Lower lobe of right lung (tissue), 2 donors: ENCODE data around the gene EXOC3L4. TPM values are rescaled to one million over a fixed set of nuclear protein-coding genes. Genes with fewer than 3 reads are reported as not detected.

Experiments used
- ATAC-seq, 2 donors: fragments of 200-7000 bp; cut with Tn5 transposase; one replicate each; pipeline ENCODE4 v1.9.1; 2020 to 2022; ENCODE audit warnings: mild to moderate bottlenecking in 2 of 2, moderate library complexity in 2 of 2
- DNase-seq: peaks from one replicate; pipeline ENCODE4 v3.0.0-alpha.2; 2020
- H3K27ac ChIP-seq: fragments of 200-600 bp; one replicate; pipeline ENCODE4 v1.8.0; 2022
- H3K27me3 ChIP-seq: fragments of 200-600 bp; one replicate; pipeline ENCODE4 v1.8.0; 2022; ENCODE audit warnings: low read depth
- H3K36me3 ChIP-seq: fragments of 200-600 bp; one replicate; pipeline ENCODE4 v1.8.0; 2022; ENCODE audit warnings: mild to moderate bottlenecking
- H3K4me1 ChIP-seq: fragments of 200-600 bp; one replicate; pipeline ENCODE4 v1.8.0; 2022
- H3K4me3 ChIP-seq: fragments of 200-600 bp; one replicate; pipeline ENCODE4 v1.8.0; 2022; ENCODE audit warnings: mild to moderate bottlenecking
- H3K9me3 ChIP-seq: fragments of 200-600 bp; one replicate; pipeline ENCODE4 v1.8.0; 2022
- intact Hi-C: fragments of 100-400 bp; cut with DNase I; formaldehyde crosslinking; loops from one replicate; pipeline ENCODE4 v1.11.0; 2022
- total RNA-seq: library from RNA; stranded (reverse); fragmentation: NEBNext Ultra II Directional; extraction: Animal tissue kit (Norgen Biotek cat#: 25700); gene quantifications from one replicate; pipeline ENCODE4 v1.2.1, GENCODE V29; 2021
- TF ChIP-seq, protein P1 (sequence below): fragments of 200-600 bp; IDR thresholded peaks from one replicate; pipeline ENCODE4 v1.8.0; 2022; ENCODE audit warnings: antibody characterized with exemption, mild to moderate bottlenecking
- donor health status: DM: no; HTN: yes; CAD: no; lungs with severe emphysema.

EXOC3L4 gene
- total RNA-seq, 1 donor from 2014 or later, result 3.6 TPM

DNA sequence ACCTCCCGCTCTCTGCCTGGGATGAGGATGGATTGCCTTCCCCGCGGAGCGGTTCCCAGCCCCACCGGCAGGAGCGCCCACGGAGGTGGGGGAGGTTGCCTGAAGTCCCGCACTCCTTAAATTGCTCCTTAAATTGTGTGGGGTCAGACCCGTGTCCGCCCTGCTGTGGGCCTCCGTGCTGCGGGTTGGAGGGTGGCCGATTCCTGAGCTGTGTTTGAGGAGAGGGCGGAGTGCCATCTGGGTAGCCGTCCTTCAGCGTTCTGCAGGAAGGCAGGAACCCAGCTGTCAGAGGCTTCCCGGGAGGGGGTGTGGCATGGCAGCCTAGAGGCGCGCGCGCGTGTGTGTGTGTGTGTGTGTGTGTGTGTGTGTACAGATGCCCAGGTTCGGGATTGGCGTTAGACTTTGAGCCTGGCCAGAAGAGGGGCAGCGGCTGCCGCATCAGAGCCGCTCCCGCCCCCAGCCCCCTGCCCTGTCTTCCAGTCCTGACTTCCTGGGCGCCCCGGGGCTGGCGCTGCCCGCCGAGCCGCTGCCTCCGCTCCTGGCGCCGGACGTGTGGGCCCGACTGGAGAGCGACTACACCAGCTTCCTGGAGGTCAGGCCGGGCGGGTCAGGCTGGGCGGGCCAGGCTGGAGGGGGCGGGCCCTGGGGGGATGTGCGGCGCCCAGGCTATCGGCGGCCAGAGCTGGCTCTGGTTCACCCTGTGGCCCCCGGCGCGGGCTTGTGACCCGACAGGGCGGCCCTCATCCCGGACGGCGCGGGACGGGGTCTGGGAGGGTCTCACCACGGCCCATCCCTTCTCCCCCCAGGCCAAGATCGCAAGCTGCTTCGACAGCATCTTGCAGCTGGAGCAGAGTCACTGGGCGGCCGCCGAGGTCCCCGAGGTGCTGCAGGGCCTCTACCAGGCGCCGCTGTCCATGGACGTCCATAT, 9.2 kb downstream of the EXOC3L4 start:
- Histone ChIP-seq H3K4me1 (peaks cover 30% of the 10 kb centered on the region), H3K27me3 (peaks cover 55% of the 10 kb centered on the region), H3K9me3 (no peaks in the 10 kb centered on the region), H3K36me3 (no peaks in the 10 kb centered on the region), H3K27ac (no peak overlapping the region), H3K4me3 (peak overlapping the region; percentile 37)
- TF ChIP-seq, protein P1, sequence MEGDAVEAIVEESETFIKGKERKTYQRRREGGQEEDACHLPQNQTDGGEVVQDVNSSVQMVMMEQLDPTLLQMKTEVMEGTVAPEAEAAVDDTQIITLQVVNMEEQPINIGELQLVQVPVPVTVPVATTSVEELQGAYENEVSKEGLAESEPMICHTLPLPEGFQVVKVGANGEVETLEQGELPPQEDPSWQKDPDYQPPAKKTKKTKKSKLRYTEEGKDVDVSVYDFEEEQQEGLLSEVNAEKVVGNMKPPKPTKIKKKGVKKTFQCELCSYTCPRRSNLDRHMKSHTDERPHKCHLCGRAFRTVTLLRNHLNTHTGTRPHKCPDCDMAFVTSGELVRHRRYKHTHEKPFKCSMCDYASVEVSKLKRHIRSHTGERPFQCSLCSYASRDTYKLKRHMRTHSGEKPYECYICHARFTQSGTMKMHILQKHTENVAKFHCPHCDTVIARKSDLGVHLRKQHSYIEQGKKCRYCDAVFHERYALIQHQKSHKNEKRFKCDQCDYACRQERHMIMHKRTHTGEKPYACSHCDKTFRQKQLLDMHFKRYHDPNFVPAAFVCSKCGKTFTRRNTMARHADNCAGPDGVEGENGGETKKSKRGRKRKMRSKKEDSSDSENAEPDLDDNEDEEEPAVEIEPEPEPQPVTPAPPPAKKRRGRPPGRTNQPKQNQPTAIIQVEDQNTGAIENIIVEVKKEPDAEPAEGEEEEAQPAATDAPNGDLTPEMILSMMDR, result no peak
- DNase-seq (peak; percentile 77), ATAC-seq (peak; percentile 55 to 64)
- intact Hi-C loops, result loop anchor here (10.0 kb wide), 1 partner anchor 191 kb away; no protein-coding TSS in a partner anchor

DNA sequence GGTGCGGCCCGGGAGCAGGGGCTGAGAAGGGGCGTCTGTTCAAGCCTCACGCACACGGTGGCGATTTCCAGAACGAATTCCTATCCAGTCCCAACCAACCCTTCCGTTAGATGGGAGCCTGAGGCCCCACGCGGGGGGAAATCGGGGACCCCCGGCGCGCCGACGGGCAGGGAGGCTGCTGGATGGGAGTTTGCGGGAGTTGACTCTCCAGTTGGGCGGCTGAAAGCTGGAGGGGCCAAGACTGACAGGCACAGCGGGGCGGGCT, 9.8 kb downstream of the EXOC3L4 start:
- peaks cover 30% of the 10 kb centered on the region for H3K4me1 ChIP-seq
- no peak overlapping the region for H3K27ac ChIP-seq
- H3K36me3 ChIP-seq, result no peaks in the 10 kb centered on the region
- intact Hi-C loops, result loop anchor here (10.0 kb wide), 1 partner anchor 190 kb away; no protein-coding TSS in a partner anchor
- H3K4me3 ChIP-seq, result peak overlapping the region; percentile 37
- ATAC-seq (no peak), DNase-seq (no peak)
- peaks cover 53% of the 10 kb centered on the region for H3K27me3 ChIP-seq
- no peaks in the 10 kb centered on the region for H3K9me3 ChIP-seq
- TF ChIP-seq, protein P1, result no peak

DNA sequence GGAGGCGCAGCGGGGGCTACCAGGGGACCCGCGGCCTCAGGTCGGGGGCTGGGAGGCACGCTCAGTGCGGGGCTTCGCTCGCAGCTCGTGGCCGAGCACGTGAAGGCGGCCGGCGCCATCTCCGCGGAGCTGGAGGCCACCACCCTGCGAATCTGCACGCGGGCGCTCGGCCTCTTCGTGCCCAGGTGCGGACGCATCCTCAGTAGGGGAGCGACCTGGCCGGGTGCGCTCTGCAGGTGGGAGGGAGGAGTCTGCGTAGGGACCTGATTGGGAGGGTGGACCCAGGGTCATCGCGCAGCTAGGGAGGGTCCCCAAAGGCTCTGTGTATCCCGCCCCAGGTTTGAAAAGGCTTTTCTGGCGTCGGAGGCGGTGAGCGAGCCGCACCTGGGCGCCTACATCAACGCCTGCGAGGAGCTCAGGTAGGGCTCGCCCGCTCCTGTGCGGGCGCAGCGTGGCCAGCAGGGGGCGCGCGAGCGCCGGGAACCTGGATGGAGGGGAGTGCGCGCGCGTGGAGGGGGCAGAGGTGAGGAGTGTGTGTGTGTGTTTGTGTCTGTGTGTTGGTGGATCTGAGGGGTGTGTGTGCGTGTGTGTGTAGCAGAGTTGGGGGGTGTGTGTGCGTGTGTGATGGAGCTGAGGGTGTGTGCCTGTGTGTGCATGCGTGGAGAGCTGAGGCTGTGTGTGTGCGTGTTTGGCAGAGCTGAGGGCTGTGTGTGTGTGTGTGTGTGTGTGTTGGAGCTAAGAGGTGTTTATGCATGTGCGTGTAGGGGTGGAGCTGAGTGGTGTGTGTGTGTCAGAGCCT, 10.3 kb downstream of the EXOC3L4 start:
- Histone ChIP-seq H3K4me3 (peak overlapping the region; percentile 16), H3K27me3 (peaks cover 48% of the 10 kb centered on the region), H3K4me1 (peaks cover 31% of the 10 kb centered on the region), H3K27ac (no peak overlapping the region), H3K9me3 (no peaks in the 10 kb centered on the region), H3K36me3 (no peaks in the 10 kb centered on the region)
- peak; percentile 80 for DNase-seq
- TF ChIP-seq, protein P1, result peak; percentile 87
- intact Hi-C loops, result loop anchor here (10.0 kb wide), 1 partner anchor 190 kb away; no protein-coding TSS in a partner anchor
- peak; percentile 89 for ATAC-seq

DNA sequence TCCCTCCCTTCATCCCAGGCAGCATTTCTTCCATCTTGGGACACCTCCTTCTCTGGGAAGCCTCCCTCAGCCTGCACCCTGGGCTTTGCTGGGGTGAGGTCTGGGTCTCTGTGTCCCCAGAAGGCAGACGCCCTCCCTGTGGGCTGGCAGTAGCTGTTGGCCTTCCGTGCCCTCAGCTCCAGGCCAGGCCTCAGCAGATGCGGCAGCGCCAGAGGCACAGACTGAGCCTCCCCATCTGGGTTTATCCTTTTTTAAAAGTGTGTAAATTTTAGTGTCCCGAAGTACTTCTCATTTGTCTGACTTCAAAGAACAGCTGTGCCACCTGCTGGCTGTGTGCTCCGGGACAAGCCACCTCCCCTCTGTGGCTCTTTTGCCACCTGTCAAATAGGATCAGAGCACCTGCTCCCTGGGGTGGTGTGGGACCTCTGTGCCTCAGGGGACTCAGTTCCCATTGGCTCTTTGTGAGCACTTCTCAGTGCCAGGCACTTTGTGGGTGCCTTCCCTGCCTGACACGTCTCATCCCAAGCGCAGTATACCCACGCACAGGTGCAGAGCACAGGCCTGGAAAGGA, 11.1 kb downstream of the EXOC3L4 start:
- Histone ChIP-seq H3K27me3 (peaks cover 41% of the 10 kb centered on the region), H3K4me3 (no peak overlapping the region), H3K27ac (no peak overlapping the region), H3K36me3 (no peaks in the 10 kb centered on the region), H3K4me1 (peaks cover 39% of the 10 kb centered on the region), H3K9me3 (no peaks in the 10 kb centered on the region)
- intact Hi-C loops, result loop anchor here (10.0 kb wide), 1 partner anchor 189 kb away; no protein-coding TSS in a partner anchor
- TF ChIP-seq, protein P1, result no peak
- DNase-seq (no peak), ATAC-seq (no peak)

DNA sequence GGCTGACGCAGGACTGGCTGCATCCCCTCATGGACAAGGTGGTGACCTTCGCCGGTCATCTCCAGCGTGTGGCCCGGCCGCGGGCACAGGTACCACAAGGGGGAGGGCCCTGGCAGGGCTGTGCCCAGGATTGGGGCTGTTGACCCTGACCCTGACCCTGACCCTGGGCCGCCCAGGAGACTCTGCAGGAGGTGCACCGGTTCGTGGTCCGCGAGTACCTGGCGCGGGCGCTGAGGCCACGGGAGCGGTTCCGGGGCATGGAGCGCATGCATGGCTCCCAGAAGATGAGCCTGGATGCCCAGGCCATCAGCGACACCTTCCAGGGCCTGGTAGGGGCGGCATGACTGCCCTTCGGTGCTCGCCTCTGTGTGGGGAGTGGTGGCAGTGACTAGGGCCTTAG, 12.9 kb downstream of the EXOC3L4 start:
- DNase-seq (no peak), ATAC-seq (no peak)
- peaks cover 23% of the 10 kb centered on the region for H3K27me3 ChIP-seq
- H3K27ac ChIP-seq, result no peak overlapping the region
- H3K4me3 ChIP-seq, result no peak overlapping the region
- no peaks in the 10 kb centered on the region for H3K36me3 ChIP-seq
- intact Hi-C loops, result loop anchor here (10.0 kb wide), 1 partner anchor 187 kb away; no protein-coding TSS in a partner anchor
- TF ChIP-seq, protein P1, result no peak
- peaks cover 49% of the 10 kb centered on the region for H3K4me1 ChIP-seq
- H3K9me3 ChIP-seq, result no peaks in the 10 kb centered on the region
